Renal pelvis (tissue), 4 donors: ENCODE data around the gene SOWAHA. TPM values are rescaled to one million over a fixed set of nuclear protein-coding genes. Genes with fewer than 3 reads are reported as not detected.

Source experiments
- DNase-seq: peaks from one replicate; pipeline ENCODE4 v3.0.0-alpha.2; 2013
- polyA plus RNA-seq, 3 donors: library from polyadenylated mRNA; unstranded; fragments of 120-200 nt; gene quantifications; one replicate each; pipeline ENCODE4 v1.2.1, GENCODE V29; 2013; ENCODE audit not compliant: insufficient read length in 3 of 3

SOWAHA gene
- polyA plus RNA-seq, 3 donors = 3.9 to 5.2 (median 4.9) TPM

DNA sequence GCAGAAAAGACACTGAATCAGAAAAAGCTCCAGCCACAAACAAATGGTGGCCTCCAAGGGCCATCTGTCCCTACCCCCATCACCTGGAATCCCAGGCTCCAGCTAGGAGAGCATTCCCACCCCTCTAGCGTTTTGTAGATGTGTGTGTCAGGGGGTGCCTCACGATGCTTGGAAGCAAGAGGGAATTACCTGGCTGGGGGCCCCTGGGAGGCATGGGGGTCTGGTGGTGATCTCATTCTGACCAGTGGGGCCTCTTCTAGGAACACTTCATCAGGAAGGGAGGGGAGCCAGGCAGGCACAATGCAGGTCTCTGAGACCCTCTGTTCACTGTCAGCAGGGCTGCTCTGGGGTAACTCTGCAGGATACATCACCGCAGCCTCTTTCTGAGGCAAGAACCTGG, 11.3 kb downstream of the SOWAHA start:
- no peak for DNase-seq

DNA sequence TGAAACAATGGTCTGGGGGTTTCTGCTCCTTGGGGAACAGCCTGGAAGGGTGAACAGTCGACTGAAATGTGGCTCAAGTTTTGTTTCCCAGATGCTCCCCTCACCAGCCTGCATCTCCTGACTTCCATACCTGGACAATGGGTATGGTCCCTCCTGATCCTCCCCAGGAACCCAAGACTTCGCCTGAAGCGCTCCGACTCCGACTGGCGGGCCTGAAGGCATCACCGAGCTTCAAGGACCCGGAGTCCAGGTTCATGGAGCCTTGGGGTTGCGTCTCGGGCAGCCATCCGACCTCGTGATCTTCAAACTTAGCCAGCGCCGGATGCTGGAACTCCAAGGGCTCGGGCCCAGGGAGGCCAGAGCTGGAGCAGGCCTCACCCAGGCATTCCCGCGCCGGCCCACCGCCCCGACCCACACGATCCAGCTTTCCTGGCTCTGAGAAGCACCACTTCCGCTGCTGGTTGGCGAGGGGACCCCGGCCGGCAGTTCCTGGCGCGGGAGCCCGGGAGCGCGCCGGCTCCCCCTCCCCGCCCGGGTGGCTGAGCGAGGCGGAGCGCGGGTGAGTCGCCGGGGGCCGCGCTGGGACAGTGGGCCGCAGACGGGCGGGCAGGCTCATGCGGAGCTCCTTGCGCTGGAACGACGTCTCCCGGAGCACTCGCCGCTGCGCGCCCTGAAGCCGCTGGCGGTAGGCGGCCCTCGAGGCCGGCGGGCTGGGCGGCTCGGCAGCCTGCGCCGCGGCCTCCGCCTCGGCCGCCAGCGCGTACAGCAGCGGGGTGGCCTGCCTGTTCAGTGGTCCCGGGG, 12.1 kb downstream of the SOWAHA start:
- DNase-seq = no peak

DNA sequence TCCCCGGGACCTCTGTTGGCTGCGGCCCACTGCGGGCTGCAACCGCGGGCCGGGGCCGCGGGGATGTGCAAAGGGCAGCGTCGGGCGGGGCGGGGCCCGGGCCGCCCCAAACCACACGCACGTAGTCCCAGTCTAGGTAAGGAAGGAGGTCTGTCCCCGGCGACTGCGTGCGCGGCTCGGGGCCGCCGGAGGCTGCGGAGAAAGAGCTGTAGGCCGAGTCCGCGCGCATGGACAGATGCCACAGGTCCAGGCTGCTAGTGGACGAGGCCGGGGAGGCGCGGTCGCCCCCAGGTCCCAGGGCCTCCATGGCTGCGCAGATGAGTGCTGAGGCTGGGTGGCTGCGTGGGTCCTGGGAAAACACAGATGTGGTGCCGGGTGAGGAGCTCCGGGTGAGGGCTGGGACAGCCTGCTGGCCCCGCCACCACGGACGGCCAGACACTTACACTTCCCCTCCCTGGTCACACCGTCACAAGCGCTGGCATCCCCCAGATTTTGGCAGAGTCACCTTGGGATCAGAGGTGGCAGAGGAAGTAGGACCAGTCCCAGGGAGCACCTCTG, 12.8 kb downstream of the SOWAHA start:
- no peak for DNase-seq

DNA sequence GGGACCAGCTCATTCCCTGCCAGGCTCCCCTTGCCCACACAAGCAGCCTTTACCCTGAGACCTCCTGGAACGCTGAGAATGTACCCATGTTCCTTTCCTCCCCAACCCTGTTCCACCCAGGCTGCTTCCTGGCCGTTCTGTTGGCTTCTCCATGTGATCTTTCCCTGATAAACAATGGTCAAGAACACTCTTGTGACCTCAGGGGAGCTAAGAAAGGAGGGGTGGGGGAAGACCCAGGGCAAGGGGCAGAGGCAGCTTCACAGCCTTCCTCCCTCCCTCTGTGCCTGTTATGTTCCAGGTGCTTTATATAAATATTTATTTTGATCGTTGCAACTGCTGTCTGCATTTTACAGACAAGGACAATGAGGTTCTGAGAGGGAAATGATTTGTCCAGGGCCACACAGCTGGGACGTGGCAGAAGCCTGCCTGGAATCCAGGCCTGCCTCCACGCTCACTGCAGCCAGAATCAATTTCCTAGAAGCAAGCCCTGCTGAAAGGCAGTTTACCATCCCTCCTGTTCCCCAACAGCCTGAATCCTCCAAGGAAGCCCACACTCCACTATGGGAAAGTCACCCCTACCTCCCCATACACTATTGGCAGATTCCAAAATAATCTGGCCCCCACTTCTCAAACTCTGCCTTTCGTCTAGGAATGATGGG, 13.5 kb downstream of the SOWAHA start:
- no peak for DNase-seq

DNA sequence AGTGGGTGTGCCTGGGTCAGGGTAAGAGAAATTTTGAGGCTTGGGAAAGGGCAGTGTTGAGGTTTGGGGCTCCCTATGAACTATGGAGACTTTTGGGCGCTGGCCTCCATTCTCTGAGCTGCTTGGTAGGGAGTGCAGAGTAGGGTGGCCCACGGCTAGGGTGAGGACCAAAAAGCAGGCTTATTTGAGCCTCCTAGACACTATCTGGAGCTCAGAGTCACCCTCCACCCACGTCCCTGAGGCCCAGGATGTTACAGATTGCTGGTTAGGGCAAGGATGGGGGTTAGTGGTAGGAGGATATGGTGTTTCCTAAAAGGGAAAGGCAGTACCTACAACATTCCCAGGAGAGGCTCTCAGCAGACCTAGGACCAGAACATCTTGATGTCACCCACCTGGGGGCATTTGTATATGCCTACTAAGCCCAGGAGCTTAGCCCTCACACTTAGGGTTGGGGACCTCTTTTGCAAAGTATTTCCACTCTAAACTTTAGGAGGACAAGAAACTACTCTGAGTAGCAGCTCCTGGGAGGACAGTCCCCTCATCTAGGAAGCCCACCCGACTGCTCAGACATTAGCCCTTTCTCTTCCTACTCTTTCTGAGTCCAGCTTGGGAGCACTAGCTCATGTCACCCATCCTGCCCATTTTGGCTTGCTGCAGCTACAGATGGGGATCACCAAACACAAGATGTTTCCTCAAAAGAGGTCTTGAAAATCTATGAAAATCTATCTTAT, 15.0 kb downstream of the SOWAHA start:
- DNase-seq = no peak

DNA sequence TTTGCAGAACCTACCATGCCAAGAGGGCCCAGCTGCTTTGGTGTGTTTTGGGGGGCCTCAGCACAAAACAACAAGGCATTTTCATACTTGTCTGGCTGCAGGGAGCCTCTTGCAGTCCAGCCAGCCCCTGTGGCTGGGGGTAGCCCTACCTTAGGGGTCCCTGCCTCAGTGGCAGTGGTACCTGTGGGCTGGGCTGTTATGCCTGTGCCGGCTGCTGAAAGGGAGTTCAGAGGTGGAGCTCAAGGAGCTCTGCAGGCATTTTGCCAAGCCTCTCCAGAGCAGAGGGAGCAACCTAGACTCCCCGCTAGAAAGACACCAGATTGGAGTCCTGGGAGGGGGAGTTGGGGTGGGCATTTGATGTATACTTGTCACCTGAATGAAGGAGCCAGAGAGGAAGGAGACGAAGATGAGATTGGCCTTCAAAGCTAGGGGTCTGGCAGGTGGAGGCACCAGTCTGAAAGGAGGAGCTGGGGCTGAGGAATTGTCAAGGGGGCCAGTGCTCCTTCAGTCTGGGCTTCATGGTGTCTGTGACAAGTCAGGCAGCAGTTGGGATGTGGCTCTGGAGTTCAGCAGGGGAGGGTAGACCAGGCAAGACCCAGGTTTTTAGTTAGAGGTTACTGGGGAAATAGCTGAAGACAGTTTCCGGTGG, 15.9 kb downstream of the SOWAHA start:
- no peak for DNase-seq

- DNase-seq = peak; percentile 78
These were observed 16.8 kb downstream of the SOWAHA start for GRCh38 chr5:132829742-132830435.

GRCh38 chr5:132830436-132831094, 17.5 kb downstream of the SOWAHA start, which contains the start of gene SHROOM1:
Gene SHROOM1 (minus strand): TSS chr5:132830647. CDS start chr5:132826140, 4,507 bp downstream.
- DNase-seq = no peak

DNA sequence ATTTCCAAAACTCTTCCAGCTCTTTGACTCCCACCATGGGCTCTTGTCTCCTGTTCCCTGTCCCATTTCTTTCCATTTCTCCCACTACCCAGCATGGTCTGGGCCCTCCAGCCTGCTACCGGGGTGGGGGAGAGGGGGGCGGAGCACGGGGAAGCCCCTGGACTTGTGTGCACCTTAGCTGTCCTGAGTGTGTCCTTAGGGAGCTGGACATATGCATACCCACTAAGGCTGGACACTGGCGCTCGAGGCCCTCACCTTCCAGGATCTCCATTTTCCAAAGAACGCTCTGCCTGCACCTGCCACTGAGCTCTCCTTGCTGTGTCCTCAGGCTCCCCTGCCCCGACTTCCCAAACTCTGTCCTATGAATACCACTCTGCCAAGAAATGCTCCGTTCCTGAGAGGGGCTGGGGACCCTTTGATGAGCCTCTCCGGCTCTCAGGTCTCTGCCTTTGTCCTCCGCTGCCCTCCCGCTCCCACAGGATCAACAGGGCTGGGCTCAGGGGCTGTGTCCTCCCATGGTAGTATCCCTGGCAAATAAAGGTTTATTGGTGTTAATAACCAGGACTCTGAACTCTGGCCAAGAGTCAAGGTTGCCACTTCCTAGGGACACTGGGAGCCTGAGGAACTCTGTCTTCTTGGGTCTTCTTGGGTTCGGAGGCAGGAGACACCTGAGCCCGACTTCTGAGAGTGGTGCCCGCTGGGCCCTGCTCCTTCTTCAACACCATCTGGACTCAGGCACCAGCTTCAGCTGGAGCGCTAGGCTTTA, 18.2 kb downstream of the SOWAHA start:
- DNase-seq = no peak

DNA sequence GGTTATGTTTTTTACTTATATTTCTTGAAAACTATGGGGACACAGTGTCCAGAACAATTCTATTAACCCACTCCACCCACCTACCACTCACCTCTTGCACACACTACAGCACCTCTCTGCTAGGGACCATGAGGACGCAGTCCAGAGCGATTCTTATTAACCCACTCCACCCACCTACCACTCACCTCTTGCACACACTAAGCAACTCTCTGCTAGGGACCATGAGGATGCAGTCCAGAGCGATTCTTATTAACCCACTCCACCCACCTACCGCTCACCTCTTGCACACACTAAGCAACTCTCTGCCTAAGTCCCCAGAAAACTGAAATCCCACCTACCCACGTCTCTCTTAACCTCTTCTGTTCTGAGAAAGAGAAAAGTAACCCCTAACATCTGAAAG, 19.5 kb downstream of the SOWAHA start:
- DNase-seq = no peak

GRCh38 chr5:132834057-132834456, 21.0 kb downstream of the SOWAHA start:
- DNase-seq = no peak

- DNase-seq = no peak
These were observed 23.8 kb downstream of the SOWAHA start for GRCh38 chr5:132836852-132837251.

GRCh38 chr5:132837868-132838267, 24.8 kb downstream of the SOWAHA start:
- no peak for DNase-seq

DNA sequence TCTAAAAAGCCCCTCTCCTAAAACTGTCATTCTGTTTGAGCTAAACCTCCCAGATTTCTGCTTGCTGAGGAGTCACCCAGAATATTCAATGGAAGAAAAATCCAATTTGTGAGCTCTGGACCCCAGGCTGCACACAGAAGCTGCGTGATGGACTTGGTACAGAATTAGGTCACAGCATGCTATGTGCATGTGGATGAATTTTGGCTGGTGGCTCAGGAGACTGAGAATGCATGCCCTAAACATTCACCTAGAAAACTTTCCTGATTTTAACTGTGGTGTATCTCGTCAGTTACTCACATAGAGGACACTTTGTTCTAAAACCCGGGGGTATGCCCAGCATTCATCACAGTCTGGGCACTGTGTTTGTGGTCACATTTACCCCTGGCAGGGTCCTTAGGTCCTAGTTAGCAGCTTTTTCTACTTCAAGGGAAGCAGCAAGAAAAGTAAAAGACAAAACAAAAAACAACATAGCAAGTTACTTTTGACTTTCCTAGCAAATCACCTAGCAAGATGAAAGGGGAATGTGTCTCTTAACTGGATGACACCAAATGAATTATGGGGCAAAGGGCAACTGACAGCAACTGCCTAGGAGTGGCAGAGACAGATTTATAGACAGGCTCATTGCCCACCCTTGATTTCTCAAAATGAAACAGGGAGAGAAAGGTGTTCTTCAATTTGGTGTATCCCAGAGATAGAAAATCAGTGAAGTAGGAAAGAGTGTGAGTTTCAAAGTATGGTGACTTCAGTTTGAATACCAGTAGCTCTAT, 25.6 kb downstream of the SOWAHA start:
- DNase-seq = no peak

GRCh38 chr5:132839426-132840301, 26.6 kb downstream of the SOWAHA start:
- DNase-seq = no peak

GRCh38 chr5:132840313-132840712, 27.2 kb downstream of the SOWAHA start:
- no peak for DNase-seq

- DNase-seq = no peak
These were observed 27.8 kb downstream of the SOWAHA start for GRCh38 chr5:132840896-132841295.

GRCh38 chr5:132841305-132841704, 28.2 kb downstream of the SOWAHA start:
- no peak for DNase-seq
